ENCODE results near the gene C1QTNF5.

GRCh38 chr11:119363081-119363850 lies 22.6 kb upstream of the C1QTNF5 start:
- TF ChIP-seq CTCF (IDR thresholded peaks at IDR 0.05) (no peak), POLR2AphosphoS5 (IDR thresholded peaks at IDR 0.05; ENCODE audit: low read depth, low read length) (no peak), REST (IDR thresholded peaks at IDR 0.05; ENCODE audit: insufficient read depth in 1 of 2, low read depth in 2 of 2, low read length in 1 of 2) (no peak)
